ENCODE data around the gene RABGAP1L. TPM values are rescaled to one million over a fixed set of nuclear protein-coding genes. Genes with fewer than 3 reads are reported as not detected.
"Not testable (repeated sequence)": the region's sequence is repeated elsewhere in the genome, so short reads cannot be mapped to it uniquely, and the experiment has no call there.

RABGAP1L gene
- total RNA-seq, 1 donor from 2014 or later = 54.4 TPM

GRCh38 chr1:174153825-174154107 lies 5.6 kb upstream of the RABGAP1L start:
- DNase-seq = no peak

- DNase-seq = no peak
These were observed 2.9 kb upstream of the RABGAP1L start for GRCh38 chr1:174156437-174156836.

- DNase-seq = no peak
These were observed 2.0 kb upstream of the RABGAP1L start for GRCh38 chr1:174157157-174157806.

- peak; percentile 44 for DNase-seq
These were observed 511 bp upstream of the RABGAP1L start for GRCh38 chr1:174158767-174159251.

- DNase-seq = no peak
These were observed 771 bp downstream of the RABGAP1L start for GRCh38 chr1:174160109-174160473.

GRCh38 chr1:174160603-174161002 lies 1.3 kb downstream of the RABGAP1L start:
- DNase-seq = no peak

GRCh38 chr1:174161813-174162212 lies 2.5 kb downstream of the RABGAP1L start:
- DNase-seq = no peak

GRCh38 chr1:174164826-174165225 lies 5.5 kb downstream of the RABGAP1L start:
- DNase-seq = no peak

- no peak for DNase-seq
These were observed 6.3 kb downstream of the RABGAP1L start for GRCh38 chr1:174165471-174166137.

GRCh38 chr1:174166530-174167264 lies 7.4 kb downstream of the RABGAP1L start:
- DNase-seq = no peak

- DNase-seq = no peak
These were observed 8.0 kb downstream of the RABGAP1L start for GRCh38 chr1:174167265-174167803.

- DNase-seq = no peak
These were observed 10.0 kb downstream of the RABGAP1L start for GRCh38 chr1:174169342-174169741.

- no peak for DNase-seq
These were observed 11.8 kb downstream of the RABGAP1L start for GRCh38 chr1:174171073-174171472.

- no peak for DNase-seq
These were observed 15.4 kb downstream of the RABGAP1L start for GRCh38 chr1:174174461-174175329.

GRCh38 chr1:174178459-174178858 lies 19.1 kb downstream of the RABGAP1L start:
- DNase-seq = not testable (repeated sequence)

- no peak for DNase-seq
These were observed 30.2 kb downstream of the RABGAP1L start for GRCh38 chr1:174189428-174190062.

- no peak for DNase-seq
These were observed 31.4 kb downstream of the RABGAP1L start for GRCh38 chr1:174190691-174191199.

- no peak for DNase-seq
These were observed 32.1 kb downstream of the RABGAP1L start for GRCh38 chr1:174191349-174191862.

- DNase-seq = no peak
These were observed 35.1 kb downstream of the RABGAP1L start for GRCh38 chr1:174194461-174194860.

- DNase-seq = no peak
These were observed 37.8 kb downstream of the RABGAP1L start for GRCh38 chr1:174197088-174197487.

GRCh38 chr1:174197547-174197946 lies 38.2 kb downstream of the RABGAP1L start:
- DNase-seq = no peak

All from skin of body (tissue), 2 donors.